ENCODE data around the gene TNFRSF8. TPM values are rescaled to one million over a fixed set of nuclear protein-coding genes. Genes with fewer than 3 reads are reported as not detected.
A peak's percentile ranks its signal among the peaks of the same experiment; 100 is the strongest.

Gene TNFRSF8
- total and polyA plus RNA-seq, 2 donors (not counting 1 experiment from before 2014, with no cell fraction given): 0.36 to 0.57 TPM

- no peaks in the 10 kb centered on the region for H3K36me3 ChIP-seq (replicated peaks in 1 of 2; ENCODE audit: control extremely low read depth in 1 of 2, control insufficient read depth in 1 of 2, extremely low read depth in 1 of 2, insufficient read depth in 2 of 2, low read length in 1 of 2)
- H3K79me2 ChIP-seq (ENCODE audit: control insufficient read depth, insufficient read depth, low read length): no peaks in the 10 kb centered on the region
- 69% methylated on average over 4 of the region's 14 CpGs for whole genome bisulfite sequencing (ENCODE audit: insufficient coverage)
- H3K9me3 ChIP-seq (ENCODE audit: control extremely low read depth in 1 of 3, control insufficient read depth in 2 of 3, insufficient read depth in 1 of 3, low read length in 2 of 3): peaks cover 0 to 8% (median 0%) of the 10 kb centered on the region in 3 donors
- no peaks in the 10 kb centered on the region for H4K20me1 ChIP-seq (ENCODE audit: control insufficient read depth, insufficient read depth, low read length, poor library complexity, severe bottlenecking)
- intact Hi-C loops (cut with micrococcal nuclease): no loop called here
- H3K27ac ChIP-seq (ENCODE audit: low read length in 2 of 2): no peak overlapping the region
- peaks cover 0 to 36% (median 18%) of the 10 kb centered on the region in 4 experiments for H3K27me3 ChIP-seq (replicated peaks in 1 of 4; ENCODE audit: control extremely low read depth in 1 of 4, control insufficient read depth in 3 of 4, insufficient read depth in 4 of 4, low read length in 3 of 4)
- no peak for DNase-seq
- POLR2A ChIA-PET: interaction anchor here (1.0 kb wide), 1 partner anchor 28 kb away, joined by 3 read pairs; no protein-coding TSS in a partner anchor
- H3K4me3 ChIP-seq (ENCODE audit: control extremely low read depth in 1 of 5, extremely low read depth in 1 of 5, insufficient read depth in 1 of 5, low read depth in 2 of 5, low read length in 4 of 5): no peak overlapping the region
- H2AFZ ChIP-seq (ENCODE audit: insufficient read depth, low read depth, low read length, poor library complexity, severe bottlenecking): peak overlapping the region; percentile 14
- Mint-ChIP-seq H3K9me3 (ENCODE audit: insufficient read depth) (no peaks in the 10 kb centered on the region), H3K27ac (no peak overlapping the region), H3K27me3 (peaks cover 36% of the 10 kb centered on the region), H3K4me1 (peaks cover 40% of the 10 kb centered on the region), H3K4me3 (peak overlapping the region; percentile 13)
- H3K4me1 ChIP-seq (ENCODE audit: control insufficient read depth in 2 of 2, insufficient read depth in 2 of 2, low read length in 2 of 2): peaks cover 12 to 24% of the 10 kb centered on the region in 2 donors
- H3K4me2 ChIP-seq (replicated peaks; ENCODE audit: low read depth, low read length, poor library complexity, severe bottlenecking): peak overlapping the region; percentile 2
- CTCF ChIA-PET: interaction anchor here (0.6 to 1.8 kb wide), 4 partner anchors 11 to 111 kb away, joined by 3 to 5 read pairs (median 4); no protein-coding TSS in a partner anchor
- no peak for TF ChIP-seq EZH2 (IDR thresholded peaks at IDR 0.05; ENCODE audit: borderline replicate concordance, insufficient read depth, low read depth, low read length, poor library complexity, severe bottlenecking)
- no peak for TF ChIP-seq CTCF (IDR thresholded peaks at IDR 0.05)
- H3K9ac ChIP-seq (ENCODE audit: low read length): no peak overlapping the region
- ATAC-seq (ENCODE audit: low read depth): no peak
Observed at GRCh38 chr1:12067900-12068821, 5.1 kb downstream of the TNFRSF8 start.
